ENCODE results near the gene SH3RF3. TPM values are rescaled to one million over a fixed set of nuclear protein-coding genes. Genes with fewer than 3 reads are reported as not detected.

Gene SH3RF3
- total RNA-seq, 1 experiment from 2014 or later: 4.9 TPM

- no peaks in the 10 kb centered on the region; the same call in 1 of the 2 replicates for H3K4me1 ChIP-seq (ENCODE audit: control insufficient read depth, insufficient read depth, low read length)
- no peaks in the 10 kb centered on the region for H3K9me3 ChIP-seq (ENCODE audit: control insufficient read depth, insufficient read depth, low read depth, low read length)
- in situ Hi-C loops (cut with HindIII; ENCODE audit: low pct_unique_long_range_greater_than_20kb, low sequenced_read_pairs) (no loop called here), intact Hi-C loops (cut with micrococcal nuclease; ENCODE audit: unreplicated experiment) (no loop called here)
- DNase-seq (ENCODE audit: low read depth, low spot score): no peak
- ChIA-PET CTCF (no interaction called here), POLR2A (no interaction called here)
- no peaks in the 10 kb centered on the region for H3K27me3 ChIP-seq (ENCODE audit: control insufficient read depth, insufficient read depth, low read length)
- H3K4me3 ChIP-seq (ENCODE audit: low read depth in 2 of 2, low read length in 2 of 2): no peak overlapping the region
- BruUV-seq (replicated peaks): no TSS peak
- ATAC-seq: no peak
- no peak overlapping the region for H3K27ac ChIP-seq (ENCODE audit: low read length)
- no peaks in the 10 kb centered on the region for H3K36me3 ChIP-seq (ENCODE audit: control insufficient read depth, insufficient read depth, low read length)
- TF ChIP-seq TCF7L2 (IDR thresholded peaks at IDR 0.05; ENCODE audit: low read depth, low read length): no peak
- TF ChIP-seq POLR2AphosphoS5 (IDR thresholded peaks at IDR 0.05; ENCODE audit: low read depth, low read length): no peak
- TF ChIP-seq REST (IDR thresholded peaks at IDR 0.05; ENCODE audit: insufficient read depth in 1 of 2, low read depth in 2 of 2, low read length in 1 of 2): no peak
- no peak for TF ChIP-seq CTCF (IDR thresholded peaks at IDR 0.05)
- TF ChIP-seq SIN3A (IDR thresholded peaks at IDR 0.05; ENCODE audit: borderline replicate concordance, insufficient read depth, low read depth, low read length): no peak
These were observed 173.3 kb downstream of the SH3RF3 start for GRCh38 chr2:109302319-109302718.

- in situ Hi-C loops (cut with HindIII; ENCODE audit: low pct_unique_long_range_greater_than_20kb, low sequenced_read_pairs) (no loop called here), intact Hi-C loops (cut with micrococcal nuclease; ENCODE audit: unreplicated experiment) (no loop called here)
- ChIA-PET POLR2A (no interaction called here), CTCF (no interaction called here)
- DNase-seq (ENCODE audit: low read depth, low spot score): no peak
- TF ChIP-seq SIN3A (IDR thresholded peaks at IDR 0.05; ENCODE audit: borderline replicate concordance, insufficient read depth, low read depth, low read length): no peak
- no peak for TF ChIP-seq REST (IDR thresholded peaks at IDR 0.05; ENCODE audit: insufficient read depth in 1 of 2, low read depth in 2 of 2, low read length in 1 of 2)
- no peak for TF ChIP-seq TCF7L2 (IDR thresholded peaks at IDR 0.05; ENCODE audit: low read depth, low read length)
- no peak for TF ChIP-seq CTCF (IDR thresholded peaks at IDR 0.05)
- no peak for TF ChIP-seq POLR2AphosphoS5 (IDR thresholded peaks at IDR 0.05; ENCODE audit: low read depth, low read length)
- ATAC-seq: no peak
- Histone ChIP-seq H3K9me3 (ENCODE audit: control insufficient read depth, insufficient read depth, low read depth, low read length) (no peaks in the 10 kb centered on the region), H3K27me3 (ENCODE audit: control insufficient read depth, insufficient read depth, low read length) (no peaks in the 10 kb centered on the region), H3K4me1 (ENCODE audit: control insufficient read depth, insufficient read depth, low read length) (no peaks in the 10 kb centered on the region; the same call in 1 of the 2 replicates), H3K36me3 (ENCODE audit: control insufficient read depth, insufficient read depth, low read length) (no peaks in the 10 kb centered on the region), H3K27ac (ENCODE audit: low read length) (no peak overlapping the region), H3K4me3 (ENCODE audit: low read depth in 2 of 2, low read length in 2 of 2) (no peak overlapping the region)
- BruUV-seq (replicated peaks): no TSS peak
These were observed 175.2 kb downstream of the SH3RF3 start for GRCh38 chr2:109304242-109304641.

Data from Panc1 (cell line).